Measurements from ENCODE around the gene NEURL1.
"Not testable (repeated sequence)": the region's sequence is repeated elsewhere in the genome, so short reads cannot be mapped to it uniquely, and the experiment has no call there.

The NEURL1 gene

GRCh38 chr10:103495321-103495720 is 1.8 kb downstream of the NEURL1 start:
- no peak for DNase-seq

- no peak for DNase-seq
These were observed 3.8 kb downstream of the NEURL1 start for GRCh38 chr10:103497161-103497915.

- DNase-seq = no peak
These were observed 5.6 kb downstream of the NEURL1 start for GRCh38 chr10:103498936-103499638.

DNA sequence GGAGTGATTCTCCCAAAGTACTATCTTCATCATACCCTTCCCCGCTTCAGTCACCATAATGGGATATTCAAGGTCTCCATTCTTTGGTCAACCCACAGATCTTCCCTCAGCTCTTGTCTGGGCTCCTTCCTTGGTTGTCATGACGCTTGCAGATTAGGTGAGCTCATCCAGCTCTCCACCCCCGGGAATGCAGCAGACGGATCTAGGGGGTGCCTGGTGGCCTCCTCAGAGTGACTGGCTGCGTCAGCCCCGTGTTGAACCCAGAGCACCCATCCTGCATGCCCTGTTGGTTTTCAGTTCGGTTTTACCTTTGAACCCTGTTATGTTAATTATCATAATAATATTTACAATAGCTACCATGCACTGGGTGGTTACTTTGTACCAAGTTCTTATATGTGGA is 6.4 kb downstream of the NEURL1 start:
- DNase-seq = no peak

GRCh38 chr10:103500481-103500880 is 7.0 kb downstream of the NEURL1 start:
- DNase-seq = no peak

DNA sequence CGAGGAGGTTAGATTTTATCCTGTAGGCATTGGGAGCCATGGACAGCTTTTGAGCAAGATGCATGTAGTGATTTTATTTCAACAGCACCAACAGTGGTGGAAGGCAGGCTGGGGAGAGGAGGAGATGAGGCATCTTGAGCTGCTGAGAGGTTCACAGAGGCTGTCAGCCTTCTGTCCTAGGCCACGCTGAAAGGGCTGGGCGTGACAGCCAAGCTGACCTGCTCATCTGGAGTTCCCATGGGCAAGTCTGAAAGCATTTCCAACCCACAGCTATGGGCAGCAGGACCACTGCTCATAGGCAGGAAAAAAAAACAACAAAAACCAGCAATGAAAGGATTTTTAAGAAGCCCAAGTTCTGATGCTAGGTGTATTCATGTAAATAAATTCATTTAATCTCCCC is 7.7 kb downstream of the NEURL1 start:
- no peak for DNase-seq

- no peak for DNase-seq
These were observed 9.6 kb downstream of the NEURL1 start for GRCh38 chr10:103502849-103503660.

- DNase-seq = not testable (repeated sequence)
These were observed 10.3 kb downstream of the NEURL1 start for GRCh38 chr10:103503777-103504176.

DNA sequence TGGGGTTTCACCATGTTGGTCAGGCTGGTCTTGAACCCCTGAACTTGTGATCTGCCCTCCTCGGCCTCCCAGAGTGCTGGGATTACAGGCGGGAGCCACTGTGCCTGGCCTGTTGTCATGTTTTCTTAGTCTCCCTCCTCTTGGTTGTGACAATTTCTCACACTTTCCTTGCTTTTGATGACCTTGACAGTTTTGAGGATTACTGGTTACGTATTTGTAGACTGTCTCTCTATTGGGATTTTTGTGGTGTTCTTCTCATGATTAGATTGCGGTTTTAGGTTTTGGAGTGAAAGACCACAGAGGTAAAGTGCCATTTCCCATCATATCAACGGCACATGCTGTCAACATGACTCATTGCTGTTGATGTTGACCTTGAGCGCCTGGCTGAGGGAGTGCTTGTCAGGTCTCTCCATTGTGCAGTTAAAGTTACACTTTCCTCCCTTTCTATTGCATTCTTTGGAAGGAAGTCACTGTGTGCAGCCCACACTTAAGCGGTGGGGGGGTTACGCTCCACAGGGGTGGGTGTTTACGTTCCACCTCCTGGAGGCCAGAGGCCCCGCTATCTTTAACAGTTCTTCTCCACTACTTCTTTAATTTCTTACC is 10.8 kb downstream of the NEURL1 start:
- peak; percentile 53 for DNase-seq

GRCh38 chr10:103506061-103506460 is 12.6 kb downstream of the NEURL1 start:
- no peak for DNase-seq

DNA sequence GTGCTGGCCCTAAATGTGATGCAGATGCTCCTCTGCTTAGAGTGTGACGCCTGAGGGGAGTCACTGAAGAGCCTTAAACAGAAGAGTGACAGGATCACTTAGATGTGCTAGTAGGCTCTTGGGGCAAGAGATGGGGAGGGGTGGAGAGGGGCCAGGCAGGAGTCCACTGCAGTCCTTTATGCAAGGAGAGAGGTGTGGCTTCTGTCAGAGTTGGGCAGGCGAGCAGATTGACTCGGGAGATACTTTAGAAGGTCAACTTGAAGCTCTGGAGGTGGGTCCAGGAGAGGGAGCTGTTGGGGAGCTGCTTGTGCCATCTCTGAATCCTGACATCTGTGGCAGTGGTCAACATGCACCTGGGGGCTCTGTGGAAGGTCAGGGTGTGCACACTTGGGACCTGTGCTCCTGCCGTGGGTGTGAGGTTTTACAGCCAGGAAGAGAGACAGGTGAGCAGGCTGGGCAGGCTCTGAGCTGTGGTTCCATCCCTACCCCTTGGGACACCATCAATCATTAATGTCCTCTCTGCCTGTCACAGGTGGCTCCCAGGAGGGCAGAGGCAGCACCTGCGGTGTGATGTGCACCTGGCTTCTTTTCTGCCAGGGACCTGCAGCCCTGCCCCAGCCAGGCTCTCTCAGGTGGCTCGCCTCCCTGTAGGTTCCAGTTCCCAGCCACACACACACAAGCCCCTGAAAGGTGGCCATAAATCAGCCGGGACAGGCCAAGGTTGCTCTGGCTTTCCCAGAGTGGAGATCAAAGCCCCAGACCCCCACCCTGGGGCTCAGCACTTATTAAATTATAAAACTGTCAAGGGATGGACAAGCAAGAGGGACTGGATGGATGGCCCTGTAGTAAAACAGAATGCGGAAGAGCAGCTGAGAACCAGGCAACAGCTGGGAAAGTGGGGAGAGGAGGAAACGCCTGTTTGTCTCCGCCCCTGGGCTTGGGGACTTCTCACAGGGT is 14.0 kb downstream of the NEURL1 start:
- no peak for DNase-seq

DNA sequence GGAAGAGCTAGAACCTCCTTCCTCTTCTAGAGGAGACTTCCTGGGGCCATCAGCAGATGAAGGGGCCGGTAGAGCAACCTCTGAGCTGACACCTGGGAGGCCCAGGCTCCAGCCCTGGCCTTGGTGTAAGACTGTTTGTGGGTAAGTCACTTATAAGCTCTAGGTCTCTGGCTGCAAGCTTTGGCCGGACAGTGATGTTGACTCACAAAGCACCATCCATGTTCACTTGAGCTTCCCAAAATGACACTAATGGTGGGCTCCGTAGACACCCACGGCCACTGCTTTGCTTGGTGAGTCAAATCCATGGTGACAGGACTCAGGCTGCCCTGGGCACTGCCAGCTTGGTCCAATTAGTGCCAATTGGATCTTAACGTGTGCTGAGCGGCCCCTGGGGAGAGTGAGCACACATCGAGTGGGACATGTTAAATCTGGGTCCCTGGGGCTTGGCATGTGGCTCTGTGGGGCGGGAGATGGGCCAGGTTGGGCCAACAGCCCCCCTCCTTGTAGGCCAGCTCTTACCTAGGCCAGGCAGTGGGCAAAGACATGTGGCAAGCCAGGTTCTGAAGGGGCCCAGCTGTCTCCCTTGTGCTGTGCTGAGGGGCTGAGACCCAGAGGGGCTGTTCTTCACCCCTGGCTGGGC is 16.7 kb downstream of the NEURL1 start:
- DNase-seq = no peak

- no peak for DNase-seq
These were observed 17.6 kb downstream of the NEURL1 start for GRCh38 chr10:103510791-103511752.

DNA sequence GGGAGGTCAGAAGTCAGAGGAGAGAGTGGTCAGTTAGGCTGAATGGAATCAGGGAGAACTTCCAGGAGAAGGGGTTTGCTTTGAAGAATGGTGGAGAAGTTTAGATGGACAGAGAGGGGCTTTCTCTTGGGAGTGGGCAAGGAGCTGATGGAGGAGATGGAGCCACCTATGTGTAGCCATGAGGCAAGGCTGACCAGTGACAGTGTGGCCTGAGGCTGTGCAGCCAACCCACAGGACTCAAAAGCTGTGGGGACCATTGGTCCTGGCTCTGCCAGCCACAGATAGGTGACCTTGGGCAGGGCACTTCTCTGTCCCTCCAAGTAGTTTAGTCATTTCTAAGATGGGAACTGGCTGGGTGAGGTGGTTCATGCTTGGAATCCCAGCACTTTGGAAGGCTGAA is 18.7 kb downstream of the NEURL1 start:
- no peak for DNase-seq

- no peak for DNase-seq
These were observed 19.3 kb downstream of the NEURL1 start for GRCh38 chr10:103512591-103513379.

DNA sequence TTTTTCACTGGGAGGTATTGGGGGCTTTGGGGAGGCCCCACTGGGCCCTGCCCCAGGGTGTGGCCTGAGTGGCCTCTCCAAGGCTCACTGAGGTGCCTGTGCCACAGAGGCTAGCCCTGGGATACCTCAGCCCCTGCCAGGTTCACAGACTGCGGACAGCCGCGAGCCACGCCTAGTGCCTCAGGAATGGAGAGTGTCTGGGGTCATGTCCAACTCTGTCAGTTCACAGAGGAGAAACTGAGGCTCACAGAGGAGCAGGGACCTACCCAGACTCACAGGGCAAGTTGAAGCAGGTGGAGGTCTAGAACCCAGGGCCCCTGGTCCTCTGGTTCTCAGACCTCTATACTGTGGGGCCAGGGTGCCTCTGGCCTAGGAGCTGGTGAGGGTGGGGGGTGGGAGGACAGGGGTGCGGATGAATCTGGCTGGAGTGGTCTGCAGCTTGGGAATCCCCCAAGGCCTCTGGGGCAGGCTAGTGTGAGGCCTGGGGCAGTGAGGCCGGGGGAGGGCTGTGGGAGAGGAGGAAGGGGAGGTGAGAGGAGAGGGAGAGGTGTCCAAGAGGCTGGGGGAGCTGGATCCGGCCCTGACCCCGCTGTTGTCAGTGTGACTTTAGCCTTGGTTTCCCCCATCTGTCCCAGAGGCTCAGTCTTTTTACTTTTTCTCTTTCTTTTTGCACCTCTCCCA is 20.0 kb downstream of the NEURL1 start:
- no peak for DNase-seq

DNA sequence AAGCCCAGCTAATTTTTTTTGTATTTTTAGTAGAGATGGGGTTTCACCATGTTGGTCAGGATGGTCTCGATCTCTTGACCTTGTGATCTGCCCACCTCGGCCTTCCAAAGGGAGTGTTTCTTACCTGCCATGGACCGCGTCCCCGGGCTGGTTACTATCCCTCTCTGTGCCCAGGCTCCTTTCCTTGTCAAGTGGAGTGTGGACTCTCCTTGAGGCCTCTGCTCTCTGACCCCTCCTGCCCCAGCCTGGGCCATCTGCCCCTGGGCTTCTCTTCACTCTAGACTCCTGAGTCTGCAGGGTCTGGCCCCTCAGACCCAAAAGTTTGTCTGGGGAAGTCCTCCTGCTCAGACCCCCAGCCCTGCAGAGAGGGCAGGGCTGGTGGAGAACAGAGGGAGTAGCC is 20.7 kb downstream of the NEURL1 start:
- DNase-seq = no peak

DNA sequence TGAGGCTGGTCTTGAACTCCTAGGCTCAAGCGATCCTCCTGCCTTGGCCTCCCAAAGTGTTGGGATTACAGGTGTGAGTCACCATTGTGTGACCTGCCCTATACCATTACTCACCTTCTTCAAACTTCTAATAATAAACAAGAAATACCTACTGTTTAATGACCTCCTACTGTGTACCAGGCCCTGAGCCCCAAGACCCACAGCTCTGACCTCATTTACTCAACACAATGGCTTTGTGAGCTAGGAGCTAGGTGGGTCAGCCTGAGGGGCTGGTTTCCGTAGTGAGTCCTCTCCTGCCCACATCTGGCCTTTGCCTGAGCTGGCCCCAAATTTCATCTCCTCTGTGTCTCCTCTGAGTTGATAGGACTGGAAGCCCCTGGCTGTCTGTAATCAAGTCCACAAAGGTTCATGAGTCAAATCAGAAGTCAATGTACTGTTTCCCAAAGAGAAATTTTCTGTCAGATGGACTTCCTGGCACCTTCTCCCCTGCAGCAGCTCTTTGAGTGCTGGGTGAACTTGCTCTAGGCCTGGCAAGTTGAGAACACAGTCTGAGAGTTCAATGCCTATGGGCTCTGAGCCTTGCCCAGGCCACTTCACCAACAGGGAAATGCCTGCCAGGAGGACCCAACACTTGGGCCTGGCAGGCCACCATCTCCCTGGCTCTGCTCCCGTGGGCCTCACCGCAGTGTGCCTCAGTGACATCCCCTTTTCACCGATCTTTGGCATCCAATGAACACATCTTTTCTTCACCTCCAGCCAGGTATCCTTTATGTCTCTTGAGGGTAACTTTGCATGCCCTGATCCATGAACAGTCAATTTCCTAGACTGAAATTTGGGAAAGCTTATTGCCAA is 24.0 kb downstream of the NEURL1 start:
- no peak for DNase-seq
